ENCODE results near the gene RPAP3.

DNA sequence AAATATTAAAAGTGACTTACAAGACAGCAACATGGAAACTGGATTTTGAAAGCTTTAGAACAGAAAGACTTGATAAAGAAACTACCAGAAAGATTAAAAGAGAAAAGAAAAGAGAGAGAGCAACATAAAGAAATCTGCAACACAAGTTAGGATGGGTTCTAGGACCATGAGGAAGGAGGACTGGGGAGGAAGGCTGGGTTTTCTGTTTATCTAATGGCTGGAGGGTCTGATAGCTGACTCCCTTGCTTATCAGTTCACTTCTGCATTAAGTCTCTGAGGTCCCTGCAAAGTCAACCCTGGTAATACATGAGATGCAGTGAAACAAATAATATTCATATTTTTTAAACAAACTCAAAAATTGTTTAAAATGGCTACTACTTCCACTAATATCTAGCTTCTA, 90.1 kb downstream of the RPAP3 start:
- TF ChIP-seq, protein P1, sequence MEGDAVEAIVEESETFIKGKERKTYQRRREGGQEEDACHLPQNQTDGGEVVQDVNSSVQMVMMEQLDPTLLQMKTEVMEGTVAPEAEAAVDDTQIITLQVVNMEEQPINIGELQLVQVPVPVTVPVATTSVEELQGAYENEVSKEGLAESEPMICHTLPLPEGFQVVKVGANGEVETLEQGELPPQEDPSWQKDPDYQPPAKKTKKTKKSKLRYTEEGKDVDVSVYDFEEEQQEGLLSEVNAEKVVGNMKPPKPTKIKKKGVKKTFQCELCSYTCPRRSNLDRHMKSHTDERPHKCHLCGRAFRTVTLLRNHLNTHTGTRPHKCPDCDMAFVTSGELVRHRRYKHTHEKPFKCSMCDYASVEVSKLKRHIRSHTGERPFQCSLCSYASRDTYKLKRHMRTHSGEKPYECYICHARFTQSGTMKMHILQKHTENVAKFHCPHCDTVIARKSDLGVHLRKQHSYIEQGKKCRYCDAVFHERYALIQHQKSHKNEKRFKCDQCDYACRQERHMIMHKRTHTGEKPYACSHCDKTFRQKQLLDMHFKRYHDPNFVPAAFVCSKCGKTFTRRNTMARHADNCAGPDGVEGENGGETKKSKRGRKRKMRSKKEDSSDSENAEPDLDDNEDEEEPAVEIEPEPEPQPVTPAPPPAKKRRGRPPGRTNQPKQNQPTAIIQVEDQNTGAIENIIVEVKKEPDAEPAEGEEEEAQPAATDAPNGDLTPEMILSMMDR (IDR thresholded peaks at IDR 0.05 in 8 of 11, conservative IDR thresholded peaks at IDR 0.05 in 3 of 11) = no peak
- TF ChIP-seq POLR2A (IDR thresholded peaks at IDR 0.05) (no peak), POLR2AphosphoS5 (IDR thresholded peaks at IDR 0.05) (no peak)

Data from spleen (tissue), 7 donors.